T-helper 1 cell treated with Interleukin-12 subunit alpha and Interleukin-12 subunit beta and Interleukin-4 antibody, amounts not matched to agents 30 μg/mL and 1 μg/mL, for 36 hours (primary cell): ENCODE data around the gene SIAH3.

Experiments
- H3K27ac Mint-ChIP-seq: one replicate; pipeline ENCODE4 v1.8.0; 2021; ENCODE audit warnings: mild to moderate bottlenecking, mixed read lengths
- H3K27me3 Mint-ChIP-seq: one replicate; pipeline ENCODE4 v1.8.0; 2021; ENCODE audit warnings: low read depth, mixed read lengths
- H3K36me3 Mint-ChIP-seq: one replicate; pipeline ENCODE4 v1.8.0; 2021; ENCODE audit warnings: low read depth, mixed read lengths
- H3K4me1 Mint-ChIP-seq: one replicate; pipeline ENCODE4 v1.8.0; 2021; ENCODE audit warnings: low read depth, mixed read lengths
- H3K4me3 Mint-ChIP-seq: one replicate; pipeline ENCODE4 v1.8.0; 2021; ENCODE audit warnings: mild to moderate bottlenecking, moderate library complexity, mixed read lengths
- H3K9me3 Mint-ChIP-seq: one replicate; pipeline ENCODE4 v1.8.0; 2021; ENCODE audit warnings: mixed read lengths

SIAH3 gene

GRCh38 chr13:45792827-45793303, 58.7 kb downstream of the SIAH3 start:
- Mint-ChIP-seq H3K9me3 (no peaks in the 10 kb centered on the region), H3K36me3 (no peaks in the 10 kb centered on the region), H3K4me3 (no peak overlapping the region), H3K4me1 (no peaks in the 10 kb centered on the region), H3K27me3 (no peaks in the 10 kb centered on the region), H3K27ac (no peak overlapping the region)

GRCh38 chr13:45788011-45788410, 63.5 kb downstream of the SIAH3 start:
- no peaks in the 10 kb centered on the region for H3K27me3 Mint-ChIP-seq
- no peaks in the 10 kb centered on the region for H3K9me3 Mint-ChIP-seq
- H3K36me3 Mint-ChIP-seq = no peaks in the 10 kb centered on the region
- H3K27ac Mint-ChIP-seq = no peak overlapping the region
- no peak overlapping the region for H3K4me3 Mint-ChIP-seq
- H3K4me1 Mint-ChIP-seq = no peaks in the 10 kb centered on the region

GRCh38 chr13:45787346-45787745, 64.2 kb downstream of the SIAH3 start:
- H3K4me1 Mint-ChIP-seq = no peaks in the 10 kb centered on the region
- H3K27me3 Mint-ChIP-seq = no peaks in the 10 kb centered on the region
- H3K9me3 Mint-ChIP-seq = no peaks in the 10 kb centered on the region
- H3K4me3 Mint-ChIP-seq = no peak overlapping the region
- no peaks in the 10 kb centered on the region for H3K36me3 Mint-ChIP-seq
- no peak overlapping the region for H3K27ac Mint-ChIP-seq

- Mint-ChIP-seq H3K9me3 (no peaks in the 10 kb centered on the region), H3K36me3 (no peaks in the 10 kb centered on the region), H3K4me3 (no peak overlapping the region), H3K27me3 (no peaks in the 10 kb centered on the region), H3K4me1 (peaks cover 6% of the 10 kb centered on the region), H3K27ac (no peak overlapping the region)
These were observed 65.1 kb downstream of the SIAH3 start for GRCh38 chr13:45786293-45786920.

GRCh38 chr13:45784755-45785675, 66.5 kb downstream of the SIAH3 start:
- no peaks in the 10 kb centered on the region for H3K36me3 Mint-ChIP-seq

GRCh38 chr13:45783346-45784043, 68.1 kb downstream of the SIAH3 start:
- Mint-ChIP-seq H3K27ac (no peak overlapping the region), H3K9me3 (no peaks in the 10 kb centered on the region), H3K36me3 (no peaks in the 10 kb centered on the region), H3K4me1 (peaks cover 6% of the 10 kb centered on the region), H3K27me3 (no peaks in the 10 kb centered on the region), H3K4me3 (no peak overlapping the region)

More at GRCh38 chr13:45784755-45785675, 66.5 kb downstream of the SIAH3 start:
- no peak overlapping the region for H3K4me3 Mint-ChIP-seq
- H3K27ac Mint-ChIP-seq = no peak overlapping the region
- H3K9me3 Mint-ChIP-seq = no peaks in the 10 kb centered on the region
- no peaks in the 10 kb centered on the region for H3K27me3 Mint-ChIP-seq
- peaks cover 6% of the 10 kb centered on the region for H3K4me1 Mint-ChIP-seq

- Mint-ChIP-seq H3K27ac (no peak overlapping the region), H3K4me3 (no peak overlapping the region)
These were observed 69.1 kb downstream of the SIAH3 start for GRCh38 chr13:45782327-45783045.

GRCh38 chr13:45781553-45782326, 69.8 kb downstream of the SIAH3 start:
- H3K9me3 Mint-ChIP-seq = no peaks in the 10 kb centered on the region
- no peaks in the 10 kb centered on the region for H3K27me3 Mint-ChIP-seq
- no peak overlapping the region for H3K4me3 Mint-ChIP-seq

More at GRCh38 chr13:45782327-45783045, 69.1 kb downstream of the SIAH3 start:
- Mint-ChIP-seq H3K4me1 (peaks cover 6% of the 10 kb centered on the region), H3K36me3 (no peaks in the 10 kb centered on the region), H3K27me3 (no peaks in the 10 kb centered on the region), H3K9me3 (no peaks in the 10 kb centered on the region)

GRCh38 chr13:45779901-45780300, 71.7 kb downstream of the SIAH3 start:
- Mint-ChIP-seq H3K4me1 (peaks cover 6% of the 10 kb centered on the region), H3K4me3 (no peak overlapping the region), H3K27ac (no peak overlapping the region), H3K36me3 (no peaks in the 10 kb centered on the region), H3K27me3 (no peaks in the 10 kb centered on the region), H3K9me3 (no peaks in the 10 kb centered on the region)

More at GRCh38 chr13:45781553-45782326, 69.8 kb downstream of the SIAH3 start:
- Mint-ChIP-seq H3K36me3 (no peaks in the 10 kb centered on the region), H3K27ac (no peak overlapping the region), H3K4me1 (peaks cover 6% of the 10 kb centered on the region)

GRCh38 chr13:45778882-45779281, 72.7 kb downstream of the SIAH3 start:
- H3K36me3 Mint-ChIP-seq = no peaks in the 10 kb centered on the region
- no peak overlapping the region for H3K4me3 Mint-ChIP-seq
- H3K4me1 Mint-ChIP-seq = peaks cover 6% of the 10 kb centered on the region
- H3K27me3 Mint-ChIP-seq = no peaks in the 10 kb centered on the region
- H3K27ac Mint-ChIP-seq = no peak overlapping the region
- no peaks in the 10 kb centered on the region for H3K9me3 Mint-ChIP-seq

- no peaks in the 10 kb centered on the region for H3K9me3 Mint-ChIP-seq
- H3K27ac Mint-ChIP-seq = no peak overlapping the region
- H3K27me3 Mint-ChIP-seq = no peaks in the 10 kb centered on the region
- no peaks in the 10 kb centered on the region for H3K36me3 Mint-ChIP-seq
- H3K4me3 Mint-ChIP-seq = no peak overlapping the region
- peaks cover 1% of the 10 kb centered on the region for H3K4me1 Mint-ChIP-seq
These were observed 74.8 kb downstream of the SIAH3 start for GRCh38 chr13:45776748-45777147.

- Mint-ChIP-seq H3K9me3 (no peaks in the 10 kb centered on the region), H3K4me3 (no peak overlapping the region), H3K27ac (no peak overlapping the region), H3K36me3 (no peaks in the 10 kb centered on the region), H3K27me3 (no peaks in the 10 kb centered on the region), H3K4me1 (no peaks in the 10 kb centered on the region)
These were observed 76.1 kb downstream of the SIAH3 start for GRCh38 chr13:45775401-45775963.

GRCh38 chr13:45773944-45774343, 77.6 kb downstream of the SIAH3 start:
- no peaks in the 10 kb centered on the region for H3K36me3 Mint-ChIP-seq
- no peak overlapping the region for H3K27ac Mint-ChIP-seq
- no peaks in the 10 kb centered on the region for H3K9me3 Mint-ChIP-seq

More at GRCh38 chr13:45773944-45774343, 77.6 kb downstream of the SIAH3 start:
- Mint-ChIP-seq H3K27me3 (no peaks in the 10 kb centered on the region), H3K4me1 (no peaks in the 10 kb centered on the region), H3K4me3 (no peak overlapping the region)
